GM12878 (cell line): Measurements from ENCODE around the gene SPA17. TPM values are rescaled to one million over a fixed set of nuclear protein-coding genes. Genes with fewer than 3 reads are reported as not detected.

Experiments
- ATAC-seq: fragments of 200-7000 bp; cut with Tn5 transposase; 3 replicates; pipeline ENCODE4 v1.9.1; 2020; ENCODE audit warnings: mild to moderate bottlenecking, moderate library complexity
- BruUV-seq: library from RNA; stranded (reverse); fragments of 400-500 nt; replicated peaks from 2 replicates; lab custom pipeline; 2021; lab: Mats Ljungman, UMichigan
- CTCF ChIA-PET: fragments of 300-600 bp; sonication (Branson Sonifier 250); formaldehyde crosslinking; extraction: SDS; loops from one replicate; lab custom pipeline; 2021; ENCODE audit warnings: inconsistent platforms; lab: Yijun Ruan, JAX
- POLR2A ChIA-PET: fragments of 350-600 bp; formaldehyde crosslinking; extraction: SDS; loops from one replicate; lab custom pipeline; 2021; ENCODE audit warnings: inconsistent platforms; lab: Charles Lee
- RAD21 ChIA-PET: fragments of 300-600 bp; sonication (Branson Sonifier 250); formaldehyde crosslinking; loops from one replicate; lab custom pipeline; 2023; ENCODE audit warnings: antibody characterized with exemption; ENCODE audit not compliant: unreplicated experiment; lab: Charles Lee
- SMC1A ChIA-PET: fragments of 300-600 bp; sonication (Branson Sonifier 250); formaldehyde crosslinking; loops from one replicate; lab custom pipeline; 2023; ENCODE audit not compliant: unreplicated experiment, uncharacterized antibody; lab: Charles Lee
- DNase-seq: peaks from one replicate; pipeline ENCODE4 v3.0.0-alpha.2; 2011; ENCODE audit warnings: low read depth, low spot score
- FAIRE-seq: peaks from 3 replicates; lab custom pipeline; 2011; peaks lifted over from hg19 to GRCh38; lab: Jason Lieb, UNC
- H2AFZ ChIP-seq: 2 replicates; pipeline ENCODE4 v1.6.0; 2011; ENCODE audit warnings: low read depth, low read length, control low read depth; ENCODE audit not compliant: control insufficient read depth
- H3K27ac ChIP-seq: 2 replicates; pipeline ENCODE4 v1.5.1; 2011; ENCODE audit warnings: control low read depth; ENCODE audit not compliant: control insufficient read depth, insufficient read depth
- H3K27me3 ChIP-seq, 2 experiments: replicated peaks in 1 of 2; 2 replicates each; pipeline versions ENCODE4 v1.6.0 to v1.6.1; 2011; ENCODE audit warnings: low read length in 1 of 2; ENCODE audit not compliant: control insufficient read depth in 2 of 2, insufficient read depth in 2 of 2
- H3K36me3 ChIP-seq, 2 experiments: 2 replicates each; pipeline ENCODE4 v1.5.1; 2011; ENCODE audit warnings: low read length in 1 of 2; ENCODE audit not compliant: control insufficient read depth in 2 of 2, insufficient read depth in 2 of 2
- H3K4me1 ChIP-seq: 2 replicates; pipeline ENCODE4 v1.6.1; 2011; ENCODE audit warnings: mild to moderate bottlenecking, low read length, moderate library complexity, mixed read lengths; ENCODE audit not compliant: control insufficient read depth, insufficient read depth
- H3K4me2 ChIP-seq: 2 replicates; pipeline ENCODE4 v1.6.0; 2011; ENCODE audit warnings: control low read depth; ENCODE audit not compliant: control insufficient read depth, insufficient read depth
- H3K4me3 ChIP-seq: fragments of 200-600 bp; sonication (generic); 2 replicates; pipeline ENCODE4 v1.5.1; 2016
- H3K79me2 ChIP-seq: 2 replicates; pipeline ENCODE4 v1.6.0; 2011; ENCODE audit warnings: low read length; ENCODE audit not compliant: control insufficient read depth, insufficient read depth
- H3K9ac ChIP-seq: 2 replicates; pipeline ENCODE4 v1.8.0; 2011; ENCODE audit warnings: low read length, control low read depth, mixed read lengths; ENCODE audit not compliant: control insufficient read depth, insufficient read depth
- H3K9me3 ChIP-seq: replicated peaks from 3 replicates; pipeline ENCODE4 v1.5.1; 2011; ENCODE audit warnings: mild to moderate bottlenecking, low read length; ENCODE audit not compliant: control insufficient read depth, insufficient read depth
- H4K20me1 ChIP-seq: 2 replicates; pipeline ENCODE4 v1.6.0; 2011; ENCODE audit not compliant: control insufficient read depth, insufficient read depth
- MEF2A ChIP-seq: IDR thresholded peaks from 2 replicates; pipeline ENCODE4 v1.6.1; 2011; ENCODE audit warnings: low read depth, mild to moderate bottlenecking, low read length, moderate library complexity; ENCODE audit not compliant: insufficient read depth
- NR2C2 ChIP-seq: IDR thresholded peaks from 2 replicates; pipeline ENCODE4 v1.6.1; 2011; ENCODE audit warnings: borderline replicate concordance, low read depth; ENCODE audit not compliant: control insufficient read depth, insufficient read length
- TAF1 ChIP-seq: IDR thresholded peaks from 2 replicates; pipeline ENCODE4 v1.6.1; 2011; ENCODE audit warnings: mild to moderate bottlenecking, low read depth, low read length, borderline replicate concordance
- WGBS: methylation state at CpG from one replicate; pipeline ENCODE4 v1.1.6; 2016; ENCODE audit warnings: low lambda C conversion rate; ENCODE audit not compliant: insufficient replicate concordance, insufficient coverage; ENCODE audit errors: missing lambda C conversion rate; 5-methylcytosine and 5-hydroxymethylcytosine counted together
- in situ Hi-C: fragments of 300-500 bp; cut with MboI; formaldehyde crosslinking; loops from 9 replicates; pipeline ENCODE4 v1.14.3; 2018; ENCODE audit warnings: mixed read lengths
- intact Hi-C: fragments of 100-400 bp; cut with micrococcal nuclease; formaldehyde crosslinking; loops from one replicate; pipeline ENCODE4 v1.14.2; 2022; ENCODE audit not compliant: unreplicated experiment
- polyA plus RNA-seq, 11 experiments: library from polyadenylated mRNA; depleted of rRNA in 4 of 11; unstranded in 6 of 11; stranded (reverse) in 5 of 11; fragments of >200 nt; fragmentation: Nextera tagmentation in 4 of 11; fragmentation: Illumina TruSeq in 1 of 11; extraction: Ambion mirVana in 4 of 11; extraction: Trizol in 1 of 11; gene quantifications; 1 replicate in 1 of 11; 2 replicates in 10 of 11; pipeline versions ENCODE4 v1.2.1 to v1.2.3, GENCODE V29; 2011 to 2016; ENCODE audit warnings: inconsistent platforms in 2 of 11, missing spikeins in 2 of 11, low read depth in 1 of 11
- total RNA-seq, 4 experiments: library from RNA; depleted of rRNA in 3 of 4; stranded (reverse); fragments of >200 nt in 3 of 4; fragmentation: Illumina TruSeq in 1 of 4; extraction: Trizol in 1 of 4; gene quantifications; 2 replicates each; pipeline versions ENCODE4 v1.2.1 to v1.2.3, GENCODE V29; 2013 to 2021
- TF ChIP-seq, protein P1 (sequence below): IDR thresholded peaks from 2 replicates; pipeline ENCODE4 v1.6.1; 2012; ENCODE audit warnings: low read depth, low read length, improper control_type of control experiment
- TF ChIP-seq, protein P2 (sequence below): fragments of 150-350 bp; IDR thresholded peaks from 2 replicates; pipeline ENCODE4 v1.6.1; 2016; ENCODE audit warnings: low read depth, low read length
- TF ChIP-seq, protein P3 (sequence below): fragments of 450-650 bp; IDR thresholded peaks from 2 replicates; pipeline ENCODE4 v1.6.1; 2017; ENCODE audit warnings: mild to moderate bottlenecking, moderate library complexity

Gene SPA17
- total and polyA plus RNA-seq, 10 of the 15 experiments (the other 5 are each of a cell fraction or from before 2014, with no cell fraction given): 2.9 to 13.2 (median 8.5) TPM

GRCh38 chr11:124727474-124727873 lies 53.8 kb downstream of the SPA17 start:
- Histone ChIP-seq H3K4me2 (no peak overlapping the region), H4K20me1 (no peaks in the 10 kb centered on the region), H3K27me3 (no peaks in the 10 kb centered on the region; a peak in 1 of 4 replicates), H3K4me1 (peaks cover 7% of the 10 kb centered on the region), H3K9ac (no peak overlapping the region), H3K4me3 (no peak overlapping the region), H3K79me2 (no peaks in the 10 kb centered on the region), H3K36me3 (no peaks in the 10 kb centered on the region), H3K9me3 (no peaks in the 10 kb centered on the region), H2AFZ (no peak overlapping the region), H3K27ac (no peak overlapping the region)
- WGBS: 21% methylated on average over 4 of the region's 4 CpGs
- TF ChIP-seq, protein P1, sequence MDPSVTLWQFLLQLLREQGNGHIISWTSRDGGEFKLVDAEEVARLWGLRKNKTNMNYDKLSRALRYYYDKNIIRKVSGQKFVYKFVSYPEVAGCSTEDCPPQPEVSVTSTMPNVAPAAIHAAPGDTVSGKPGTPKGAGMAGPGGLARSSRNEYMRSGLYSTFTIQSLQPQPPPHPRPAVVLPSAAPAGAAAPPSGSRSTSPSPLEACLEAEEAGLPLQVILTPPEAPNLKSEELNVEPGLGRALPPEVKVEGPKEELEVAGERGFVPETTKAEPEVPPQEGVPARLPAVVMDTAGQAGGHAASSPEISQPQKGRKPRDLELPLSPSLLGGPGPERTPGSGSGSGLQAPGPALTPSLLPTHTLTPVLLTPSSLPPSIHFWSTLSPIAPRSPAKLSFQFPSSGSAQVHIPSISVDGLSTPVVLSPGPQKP: no peak
- TF ChIP-seq, protein P2, sequence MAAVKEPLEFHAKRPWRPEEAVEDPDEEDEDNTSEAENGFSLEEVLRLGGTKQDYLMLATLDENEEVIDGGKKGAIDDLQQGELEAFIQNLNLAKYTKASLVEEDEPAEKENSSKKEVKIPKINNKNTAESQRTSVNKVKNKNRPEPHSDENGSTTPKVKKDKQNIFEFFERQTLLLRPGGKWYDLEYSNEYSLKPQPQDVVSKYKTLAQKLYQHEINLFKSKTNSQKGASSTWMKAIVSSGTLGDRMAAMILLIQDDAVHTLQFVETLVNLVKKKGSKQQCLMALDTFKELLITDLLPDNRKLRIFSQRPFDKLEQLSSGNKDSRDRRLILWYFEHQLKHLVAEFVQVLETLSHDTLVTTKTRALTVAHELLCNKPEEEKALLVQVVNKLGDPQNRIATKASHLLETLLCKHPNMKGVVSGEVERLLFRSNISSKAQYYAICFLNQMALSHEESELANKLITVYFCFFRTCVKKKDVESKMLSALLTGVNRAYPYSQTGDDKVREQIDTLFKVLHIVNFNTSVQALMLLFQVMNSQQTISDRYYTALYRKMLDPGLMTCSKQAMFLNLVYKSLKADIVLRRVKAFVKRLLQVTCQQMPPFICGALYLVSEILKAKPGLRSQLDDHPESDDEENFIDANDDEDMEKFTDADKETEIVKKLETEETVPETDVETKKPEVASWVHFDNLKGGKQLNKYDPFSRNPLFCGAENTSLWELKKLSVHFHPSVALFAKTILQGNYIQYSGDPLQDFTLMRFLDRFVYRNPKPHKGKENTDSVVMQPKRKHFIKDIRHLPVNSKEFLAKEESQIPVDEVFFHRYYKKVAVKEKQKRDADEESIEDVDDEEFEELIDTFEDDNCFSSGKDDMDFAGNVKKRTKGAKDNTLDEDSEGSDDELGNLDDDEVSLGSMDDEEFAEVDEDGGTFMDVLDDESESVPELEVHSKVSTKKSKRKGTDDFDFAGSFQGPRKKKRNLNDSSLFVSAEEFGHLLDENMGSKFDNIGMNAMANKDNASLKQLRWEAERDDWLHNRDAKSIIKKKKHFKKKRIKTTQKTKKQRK: no peak
- TF ChIP-seq, protein P3, sequence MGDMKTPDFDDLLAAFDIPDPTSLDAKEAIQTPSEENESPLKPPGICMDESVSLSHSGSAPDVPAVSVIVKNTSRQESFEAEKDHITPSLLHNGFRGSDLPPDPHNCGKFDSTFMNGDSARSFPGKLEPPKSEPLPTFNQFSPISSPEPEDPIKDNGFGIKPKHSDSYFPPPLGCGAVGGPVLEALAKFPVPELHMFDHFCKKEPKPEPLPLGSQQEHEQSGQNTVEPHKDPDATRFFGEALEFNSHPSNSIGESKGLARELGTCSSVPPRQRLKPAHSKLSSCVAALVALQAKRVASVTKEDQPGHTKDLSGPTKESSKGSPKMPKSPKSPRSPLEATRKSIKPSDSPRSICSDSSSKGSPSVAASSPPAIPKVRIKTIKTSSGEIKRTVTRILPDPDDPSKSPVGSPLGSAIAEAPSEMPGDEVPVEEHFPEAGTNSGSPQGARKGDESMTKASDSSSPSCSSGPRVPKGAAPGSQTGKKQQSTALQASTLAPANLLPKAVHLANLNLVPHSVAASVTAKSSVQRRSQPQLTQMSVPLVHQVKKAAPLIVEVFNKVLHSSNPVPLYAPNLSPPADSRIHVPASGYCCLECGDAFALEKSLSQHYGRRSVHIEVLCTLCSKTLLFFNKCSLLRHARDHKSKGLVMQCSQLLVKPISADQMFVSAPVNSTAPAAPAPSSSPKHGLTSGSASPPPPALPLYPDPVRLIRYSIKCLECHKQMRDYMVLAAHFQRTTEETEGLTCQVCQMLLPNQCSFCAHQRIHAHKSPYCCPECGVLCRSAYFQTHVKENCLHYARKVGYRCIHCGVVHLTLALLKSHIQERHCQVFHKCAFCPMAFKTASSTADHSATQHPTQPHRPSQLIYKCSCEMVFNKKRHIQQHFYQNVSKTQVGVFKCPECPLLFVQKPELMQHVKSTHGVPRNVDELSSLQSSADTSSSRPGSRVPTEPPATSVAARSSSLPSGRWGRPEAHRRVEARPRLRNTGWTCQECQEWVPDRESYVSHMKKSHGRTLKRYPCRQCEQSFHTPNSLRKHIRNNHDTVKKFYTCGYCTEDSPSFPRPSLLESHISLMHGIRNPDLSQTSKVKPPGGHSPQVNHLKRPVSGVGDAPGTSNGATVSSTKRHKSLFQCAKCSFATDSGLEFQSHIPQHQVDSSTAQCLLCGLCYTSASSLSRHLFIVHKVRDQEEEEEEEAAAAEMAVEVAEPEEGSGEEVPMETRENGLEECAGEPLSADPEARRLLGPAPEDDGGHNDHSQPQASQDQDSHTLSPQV: no peak
- TF ChIP-seq NR2C2 (no peak), TAF1 (no peak), MEF2A (no peak)
- ATAC-seq (no peak), FAIRE-seq (no peak), DNase-seq (no peak)
- in situ Hi-C loops: no loop called here
- no TSS peak for BruUV-seq
- CTCF ChIA-PET: interaction anchor here (1.3 kb wide), 2 partner anchors 34 to 58 kb away, joined by 3 read pairs; no protein-coding TSS in a partner anchor
- POLR2A ChIA-PET: interaction anchor here (1.2 kb wide), 1 partner anchor 13 kb away, joined by 5 read pairs; no protein-coding TSS in a partner anchor
- SMC1A ChIA-PET: interaction anchor here (1.3 kb wide), 1 partner anchor 9 kb away, joined by 3 read pairs; no protein-coding TSS in a partner anchor
- RAD21 ChIA-PET: no interaction called here
- intact Hi-C loops: no loop called here
